ENCODE data around the gene PEAK3. TPM values are rescaled to one million over a fixed set of nuclear protein-coding genes. Genes with fewer than 3 reads are reported as not detected.

The PEAK3 gene
- total and polyA plus RNA-seq, 9 of the 15 experiments (the other 6 are each of a cell fraction or from before 2014, with no cell fraction given): 0.07 to 0.40 TPM; not detected in 7

- TF ChIP-seq, protein P1, sequence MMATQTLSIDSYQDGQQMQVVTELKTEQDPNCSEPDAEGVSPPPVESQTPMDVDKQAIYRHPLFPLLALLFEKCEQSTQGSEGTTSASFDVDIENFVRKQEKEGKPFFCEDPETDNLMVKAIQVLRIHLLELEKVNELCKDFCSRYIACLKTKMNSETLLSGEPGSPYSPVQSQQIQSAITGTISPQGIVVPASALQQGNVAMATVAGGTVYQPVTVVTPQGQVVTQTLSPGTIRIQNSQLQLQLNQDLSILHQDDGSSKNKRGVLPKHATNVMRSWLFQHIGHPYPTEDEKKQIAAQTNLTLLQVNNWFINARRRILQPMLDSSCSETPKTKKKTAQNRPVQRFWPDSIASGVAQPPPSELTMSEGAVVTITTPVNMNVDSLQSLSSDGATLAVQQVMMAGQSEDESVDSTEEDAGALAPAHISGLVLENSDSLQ (IDR thresholded peaks at IDR 0.05): no peak
- no peak for TF ChIP-seq ZNF445 (CRISPR knock-in tag; IDR thresholded peaks at IDR 0.05; ENCODE audit: low read depth)
- peak; percentile 53; the same call in 1 of the 2 replicates for TF ChIP-seq ARID4B (CRISPR knock-in tag; IDR thresholded peaks at IDR 0.05)
- peak; percentile 38; the same call in 1 of the 2 replicates for TF ChIP-seq ELF1 (tag; IDR thresholded peaks at IDR 0.05)
- no peak for TF ChIP-seq SNIP1 (IDR thresholded peaks at IDR 0.05; ENCODE audit: low read depth)
- TF ChIP-seq RCOR1 (IDR thresholded peaks at IDR 0.05; ENCODE audit: borderline replicate concordance in 1 of 2, low read depth in 2 of 2, low read length in 2 of 2): peak in 1 of 2 experiments; percentile 2; a peak in 1 of 4 replicates
These were observed 7.9 kb upstream of the PEAK3 start (continued) for GRCh38 chr19:2289714-2290435.
